Activated effector memory CD4-positive, alpha-beta T cell treated with anti-CD3 and anti-CD28 coated beads, Interleukin-2, amount 50 U/mL, for 16 hours (primary cell): ENCODE results near the gene SLTM.
"Not testable (repeated sequence)": the region's sequence is repeated elsewhere in the genome, so short reads cannot be mapped to it uniquely, and the experiment has no call there.

Experiments
- DNase-seq: peaks from one replicate; pipeline ENCODE4 v3.0.0-alpha.2; 2020

Gene SLTM

GRCh38 chr15:58933281-58934113 lies at the start of gene SLTM:
SLTM (minus strand) TSS chr15:58933679; CDS start chr15:58933565, 114 bp downstream.
- peak; percentile 97 for DNase-seq

- DNase-seq: no peak
Measured at GRCh38 chr15:58983261-58983660, 49.8 kb upstream of the SLTM start.

- DNase-seq: no peak
Measured at GRCh38 chr15:58981808-58982475, 48.5 kb upstream of the SLTM start.

GRCh38 chr15:58980351-58980939 lies 47.0 kb upstream of the SLTM start:
- DNase-seq: no peak

- DNase-seq: no peak
Measured at GRCh38 chr15:58977887-58978286, 44.4 kb upstream of the SLTM start.

GRCh38 chr15:58967479-58967878 lies 34.0 kb upstream of the SLTM start:
- no peak for DNase-seq

GRCh38 chr15:58966698-58967097 lies 33.2 kb upstream of the SLTM start:
- DNase-seq: no peak

GRCh38 chr15:58962662-58963565 lies 29.4 kb upstream of the SLTM start:
- DNase-seq: no peak

- DNase-seq: no peak
Measured at GRCh38 chr15:58962136-58962535, 28.7 kb upstream of the SLTM start.

- DNase-seq: no peak
Measured at GRCh38 chr15:58958811-58959210, 25.3 kb upstream of the SLTM start.

GRCh38 chr15:58957101-58957973 lies 23.9 kb upstream of the SLTM start:
- peak; percentile 76 for DNase-seq

- no peak for DNase-seq
Measured at GRCh38 chr15:58952751-58953150, 19.3 kb upstream of the SLTM start.

GRCh38 chr15:58951388-58952007 lies 18.0 kb upstream of the SLTM start:
- DNase-seq: no peak

GRCh38 chr15:58947179-58947578 lies 13.7 kb upstream of the SLTM start:
- DNase-seq: no peak

GRCh38 chr15:58934974-58935373 lies 1.5 kb upstream of the SLTM start:
- not testable (repeated sequence) for DNase-seq

- DNase-seq: no peak
Measured at GRCh38 chr15:58934521-58934920, 1.0 kb upstream of the SLTM start.

GRCh38 chr15:58934114-58934447 lies 602 bp upstream of the SLTM start:
- DNase-seq: no peak

- DNase-seq: no peak
Measured at GRCh38 chr15:58932710-58933280, 684 bp downstream of the SLTM start.

- DNase-seq: no peak
Measured at GRCh38 chr15:58931987-58932588, 1.4 kb downstream of the SLTM start.

GRCh38 chr15:58929891-58930416 lies 3.5 kb downstream of the SLTM start:
- DNase-seq: no peak
